ENCODE results near the gene ANKRD63.

GRCh38 chr15:40328176-40328575 is 45.3 kb upstream of the ANKRD63 start:
- no peak for TF ChIP-seq SIN3A (IDR thresholded peaks at IDR 0.05; ENCODE audit: borderline replicate concordance, low read depth, low read length)
- TF ChIP-seq TAF1 (IDR thresholded peaks at IDR 0.05; ENCODE audit: borderline replicate concordance, low read depth, low read length): no peak
- no peak for TF ChIP-seq EZH2phosphoT487 (IDR thresholded peaks at IDR 0.05; ENCODE audit: borderline replicate concordance, low read depth)

All from SK-N-SH (cell line).